Measurements from ENCODE around the gene KRCC1.

DNA sequence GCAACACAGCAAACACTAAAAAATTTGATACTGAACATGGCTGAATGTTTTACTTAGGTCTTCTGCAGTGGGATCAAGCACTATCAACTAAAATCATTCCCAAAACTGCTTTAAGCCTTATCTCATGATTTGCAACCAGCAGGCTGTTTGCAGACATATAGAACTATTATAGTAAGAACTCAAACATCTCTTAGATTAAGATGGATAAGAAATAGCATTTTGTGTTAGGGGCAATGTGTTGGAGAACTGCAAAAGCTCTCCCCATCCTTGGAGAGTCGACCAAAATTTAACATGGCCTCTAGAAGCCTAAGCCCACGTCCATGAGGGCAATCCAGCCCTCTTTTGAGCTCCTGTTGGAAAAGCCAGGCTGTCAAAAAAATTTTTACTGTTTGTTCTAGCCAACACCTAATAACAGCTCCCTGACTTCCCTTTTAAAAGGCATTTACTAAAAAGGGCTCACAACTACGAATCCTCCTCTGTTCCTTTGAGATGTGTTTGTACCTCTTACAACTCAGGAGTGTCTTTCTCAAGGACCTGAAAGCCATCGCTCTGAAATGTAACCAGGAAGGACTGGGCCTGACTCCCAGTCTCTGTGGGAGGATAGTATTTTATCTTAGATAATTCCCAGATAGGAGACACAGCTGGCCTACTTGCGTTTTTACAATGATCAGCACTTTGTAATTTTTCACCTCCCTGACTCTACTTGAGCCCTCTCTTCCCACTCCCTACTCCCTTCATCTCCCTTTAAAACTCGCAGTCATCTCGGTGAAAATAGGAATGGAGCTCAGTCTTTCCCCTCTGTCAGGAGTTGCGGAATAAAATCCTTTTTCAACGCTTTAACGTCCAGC lies 1.4 kb downstream of the KRCC1 start:
- no peak for TF ChIP-seq POLR2A (IDR thresholded peaks at IDR 0.05; ENCODE audit: low read depth, low read length)
- TF ChIP-seq POLR2AphosphoS5 (IDR thresholded peaks at IDR 0.05; ENCODE audit: low read depth, low read length): no peak

All from GM12891 (cell line).